ENCODE data around the gene ZNF488.

ZNF488 gene

DNA sequence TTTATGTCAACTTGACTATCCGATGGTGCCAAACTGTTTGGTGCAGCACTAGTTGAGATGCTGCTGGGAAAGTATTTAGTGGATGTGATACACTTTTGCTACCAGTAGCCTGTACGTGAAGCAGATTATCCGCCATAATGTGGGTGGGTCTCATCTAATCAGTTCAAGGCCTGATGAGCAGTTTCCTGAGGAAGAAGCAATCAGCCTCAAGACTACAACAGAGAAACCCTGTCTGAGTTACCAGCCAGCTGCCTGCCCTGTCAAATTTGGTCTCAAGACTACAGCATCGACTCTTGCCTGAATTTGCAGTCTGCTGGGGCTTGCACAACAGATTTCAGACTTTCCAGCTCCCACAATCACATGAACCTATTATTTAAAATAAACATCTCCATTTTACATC lies 46.8 kb downstream of the ZNF488 start:
- Histone ChIP-seq H3K27me3 (ENCODE audit: low read depth, low read length) (no peaks in the 10 kb centered on the region), H3K9me3 (ENCODE audit: control insufficient read depth in 1 of 2, low read length in 2 of 2) (no peaks in the 10 kb centered on the region), H3K27ac (ENCODE audit: low read length) (no peak overlapping the region), H3K4me3 (ENCODE audit: low read depth in 1 of 2, low read length in 2 of 2) (no peak overlapping the region), H3K36me3 (ENCODE audit: control insufficient read depth in 1 of 2, insufficient read depth in 2 of 2, low read length in 2 of 2) (no peaks in the 10 kb centered on the region), H3K4me1 (ENCODE audit: control insufficient read depth in 1 of 2, insufficient read depth in 2 of 2, low read length in 2 of 2) (no peaks in the 10 kb centered on the region)

DNA sequence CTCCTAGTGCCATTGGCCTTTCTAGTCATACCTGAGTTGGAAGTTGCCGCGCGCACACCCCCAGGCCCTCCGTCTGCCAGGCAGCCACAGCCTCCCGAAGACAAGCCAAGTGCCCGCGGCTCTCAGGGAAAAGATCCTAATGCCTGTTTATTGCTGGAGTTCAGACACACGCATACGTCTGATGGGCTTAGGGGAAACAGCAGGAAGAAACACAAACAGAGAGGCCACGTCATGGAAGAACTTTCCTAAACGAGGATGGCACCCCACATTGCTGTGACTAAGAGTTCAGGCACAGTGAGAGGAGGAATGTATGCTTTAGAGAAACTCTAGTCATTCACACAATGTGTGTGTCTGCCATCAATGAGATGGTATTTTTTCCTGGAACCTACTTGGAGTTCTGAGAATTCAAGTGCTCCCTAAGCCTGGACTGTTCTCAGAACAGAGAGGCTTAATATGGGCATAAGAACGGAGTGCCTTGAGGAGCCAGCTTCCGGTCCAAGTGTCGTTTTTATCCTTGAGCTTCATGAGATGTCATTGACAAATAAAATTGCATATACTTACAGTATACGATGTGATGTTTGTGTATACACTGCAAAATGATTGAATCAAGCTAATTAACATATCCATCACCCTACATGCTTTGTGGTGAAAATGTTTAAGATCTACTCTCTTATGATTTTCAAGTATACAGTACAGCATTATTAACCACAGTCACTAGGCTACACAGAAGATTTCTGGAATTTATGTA lies 47.5 kb downstream of the ZNF488 start:
- Histone ChIP-seq H3K4me1 (ENCODE audit: control insufficient read depth in 1 of 2, insufficient read depth in 2 of 2, low read length in 2 of 2) (no peaks in the 10 kb centered on the region), H3K9me3 (ENCODE audit: control insufficient read depth in 1 of 2, low read length in 2 of 2) (no peaks in the 10 kb centered on the region), H3K4me3 (ENCODE audit: low read depth in 1 of 2, low read length in 2 of 2) (no peak overlapping the region), H3K27me3 (ENCODE audit: low read depth, low read length) (no peaks in the 10 kb centered on the region), H3K36me3 (ENCODE audit: control insufficient read depth in 1 of 2, insufficient read depth in 2 of 2, low read length in 2 of 2) (no peaks in the 10 kb centered on the region), H3K27ac (ENCODE audit: low read length) (no peak overlapping the region)

- H3K27ac ChIP-seq (ENCODE audit: low read length) = no peak overlapping the region
Measured at GRCh38 chr10:47335906-47336305, 48.2 kb downstream of the ZNF488 start.

DNA sequence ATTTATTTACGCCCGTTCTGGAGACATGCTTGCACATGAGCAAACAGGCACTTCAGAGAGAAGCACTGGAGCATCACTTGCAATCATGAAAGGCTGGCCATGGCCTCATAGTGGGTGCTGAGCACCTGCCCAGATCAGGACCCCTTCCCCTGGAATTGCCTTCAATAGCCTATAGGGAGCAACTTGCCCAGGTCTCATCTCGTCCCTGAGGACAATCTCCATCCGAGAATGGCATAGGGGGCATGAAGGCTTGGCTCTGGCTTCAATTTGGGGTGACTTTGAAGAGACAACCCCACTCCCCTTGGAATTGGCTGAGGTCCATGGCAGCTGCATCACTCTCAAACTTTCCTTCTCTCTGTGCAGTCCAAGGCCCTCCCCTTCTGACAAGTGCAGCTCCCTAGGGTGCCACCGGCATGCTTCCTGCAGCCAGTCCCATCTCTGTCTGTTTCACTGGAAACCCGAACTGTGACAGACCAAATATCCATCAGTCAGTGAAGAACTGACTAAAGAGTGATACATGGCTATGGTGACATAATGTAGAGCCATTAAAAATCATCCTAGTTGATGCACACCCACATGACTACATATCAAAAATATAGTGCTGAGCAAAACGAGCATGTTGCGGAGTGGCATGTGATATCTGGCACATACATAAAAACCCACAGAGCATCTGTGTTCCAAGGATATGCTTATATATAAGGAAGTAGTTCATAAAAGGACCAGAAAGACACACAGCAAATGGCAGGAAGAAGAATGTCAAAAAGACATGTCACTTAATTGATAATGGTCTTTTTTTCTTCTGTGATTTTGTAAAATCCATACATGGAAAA lies 49.4 kb downstream of the ZNF488 start:
- H3K27me3 ChIP-seq (ENCODE audit: low read depth, low read length) = no peaks in the 10 kb centered on the region
- H3K4me1 ChIP-seq (ENCODE audit: control insufficient read depth in 1 of 2, insufficient read depth in 2 of 2, low read length in 2 of 2) = no peaks in the 10 kb centered on the region
- no peaks in the 10 kb centered on the region for H3K36me3 ChIP-seq (ENCODE audit: control insufficient read depth in 1 of 2, insufficient read depth in 2 of 2, low read length in 2 of 2)
- H3K4me3 ChIP-seq (ENCODE audit: low read depth in 1 of 2, low read length in 2 of 2) = no peak overlapping the region
- H3K9me3 ChIP-seq (ENCODE audit: control insufficient read depth in 1 of 2, low read length in 2 of 2) = no peaks in the 10 kb centered on the region
- H3K27ac ChIP-seq (ENCODE audit: low read length) = no peak overlapping the region

More at GRCh38 chr10:47335906-47336305, 48.2 kb downstream of the ZNF488 start:
- Histone ChIP-seq H3K36me3 (ENCODE audit: control insufficient read depth in 1 of 2, insufficient read depth in 2 of 2, low read length in 2 of 2) (no peaks in the 10 kb centered on the region), H3K4me1 (ENCODE audit: control insufficient read depth in 1 of 2, insufficient read depth in 2 of 2, low read length in 2 of 2) (no peaks in the 10 kb centered on the region), H3K9me3 (ENCODE audit: control insufficient read depth in 1 of 2, low read length in 2 of 2) (no peaks in the 10 kb centered on the region), H3K27me3 (ENCODE audit: low read depth, low read length) (no peaks in the 10 kb centered on the region), H3K4me3 (ENCODE audit: low read depth in 1 of 2, low read length in 2 of 2) (no peak overlapping the region)

- no peaks in the 10 kb centered on the region for H3K9me3 ChIP-seq (ENCODE audit: control insufficient read depth in 1 of 2, low read length in 2 of 2)
- H3K27ac ChIP-seq (ENCODE audit: low read length) = no peak overlapping the region
- no peak overlapping the region for H3K4me3 ChIP-seq (ENCODE audit: low read depth in 1 of 2, low read length in 2 of 2)
- no peaks in the 10 kb centered on the region for H3K4me1 ChIP-seq (ENCODE audit: control insufficient read depth in 1 of 2, insufficient read depth in 2 of 2, low read length in 2 of 2)
- no peaks in the 10 kb centered on the region for H3K27me3 ChIP-seq (ENCODE audit: low read depth, low read length)
- no peaks in the 10 kb centered on the region for H3K36me3 ChIP-seq (ENCODE audit: control insufficient read depth in 1 of 2, insufficient read depth in 2 of 2, low read length in 2 of 2)
Measured at GRCh38 chr10:47333532-47333931, 50.6 kb downstream of the ZNF488 start.

DNA sequence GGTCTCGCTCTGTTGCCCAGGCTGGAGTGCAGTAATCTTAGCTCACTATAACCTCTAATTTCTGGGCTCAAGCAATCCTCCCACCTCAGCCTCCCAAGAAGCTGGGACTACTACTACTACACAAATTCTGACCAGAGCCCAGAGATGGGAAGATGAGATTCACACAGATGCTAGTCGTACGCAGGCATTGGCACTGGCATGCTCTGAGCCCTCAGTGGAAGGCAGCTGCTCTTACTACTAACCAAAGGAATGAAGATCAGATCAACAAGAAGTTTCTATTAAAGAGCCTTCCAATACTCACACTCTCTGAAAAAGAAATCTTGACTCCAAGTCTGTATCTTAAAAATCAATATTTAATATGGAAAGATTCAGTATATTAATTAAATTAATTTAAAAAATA lies 51.1 kb downstream of the ZNF488 start:
- H3K4me1 ChIP-seq (ENCODE audit: control insufficient read depth in 1 of 2, insufficient read depth in 2 of 2, low read length in 2 of 2) = no peaks in the 10 kb centered on the region
- no peaks in the 10 kb centered on the region for H3K27me3 ChIP-seq (ENCODE audit: low read depth, low read length)
- H3K36me3 ChIP-seq (ENCODE audit: control insufficient read depth in 1 of 2, insufficient read depth in 2 of 2, low read length in 2 of 2) = no peaks in the 10 kb centered on the region
- H3K27ac ChIP-seq (ENCODE audit: low read length) = no peak overlapping the region
- H3K9me3 ChIP-seq (ENCODE audit: control insufficient read depth in 1 of 2, low read length in 2 of 2) = no peaks in the 10 kb centered on the region
- no peak overlapping the region for H3K4me3 ChIP-seq (ENCODE audit: low read depth in 1 of 2, low read length in 2 of 2)

- Histone ChIP-seq H3K36me3 (ENCODE audit: control insufficient read depth in 1 of 2, insufficient read depth in 2 of 2, low read length in 2 of 2) (no peaks in the 10 kb centered on the region), H3K9me3 (ENCODE audit: control insufficient read depth in 1 of 2, low read length in 2 of 2) (no peaks in the 10 kb centered on the region), H3K27ac (ENCODE audit: low read length) (no peak overlapping the region), H3K4me3 (ENCODE audit: low read depth in 1 of 2, low read length in 2 of 2) (no peak overlapping the region), H3K27me3 (ENCODE audit: low read depth, low read length) (no peaks in the 10 kb centered on the region), H3K4me1 (ENCODE audit: control insufficient read depth in 1 of 2, insufficient read depth in 2 of 2, low read length in 2 of 2) (no peaks in the 10 kb centered on the region)
Measured at GRCh38 chr10:47332371-47332770, 51.7 kb downstream of the ZNF488 start.

DNA sequence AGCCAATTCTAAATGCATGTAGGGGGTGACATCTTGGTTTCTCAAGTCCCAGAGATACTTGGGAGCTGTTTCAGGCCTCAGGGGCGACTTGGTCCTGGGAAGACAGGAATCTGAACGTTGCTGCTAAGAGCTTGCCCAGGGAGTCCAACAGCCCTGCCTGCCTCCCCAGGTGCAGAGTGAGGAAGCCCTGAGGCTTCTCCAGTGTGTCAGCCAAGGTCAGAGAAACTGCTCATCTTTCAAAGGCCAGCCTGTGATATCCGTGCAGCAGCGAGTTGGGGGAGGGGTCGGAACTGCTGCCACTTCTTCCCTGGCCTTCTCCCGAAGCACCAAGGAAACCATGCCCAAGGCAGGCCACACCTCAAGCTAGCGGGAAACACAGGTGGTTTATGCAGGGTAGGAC lies 52.1 kb downstream of the ZNF488 start:
- Histone ChIP-seq H3K27ac (ENCODE audit: low read length) (no peak overlapping the region), H3K36me3 (ENCODE audit: control insufficient read depth in 1 of 2, insufficient read depth in 2 of 2, low read length in 2 of 2) (no peaks in the 10 kb centered on the region), H3K9me3 (ENCODE audit: control insufficient read depth in 1 of 2, low read length in 2 of 2) (no peaks in the 10 kb centered on the region), H3K4me1 (ENCODE audit: control insufficient read depth in 1 of 2, insufficient read depth in 2 of 2, low read length in 2 of 2) (no peaks in the 10 kb centered on the region), H3K27me3 (ENCODE audit: low read depth, low read length) (no peaks in the 10 kb centered on the region), H3K4me3 (ENCODE audit: low read depth in 1 of 2, low read length in 2 of 2) (no peak overlapping the region)

- Histone ChIP-seq H3K4me3 (ENCODE audit: low read depth in 1 of 2, low read length in 2 of 2) (no peak overlapping the region), H3K36me3 (ENCODE audit: control insufficient read depth in 1 of 2, insufficient read depth in 2 of 2, low read length in 2 of 2) (no peaks in the 10 kb centered on the region), H3K4me1 (ENCODE audit: control insufficient read depth in 1 of 2, insufficient read depth in 2 of 2, low read length in 2 of 2) (no peaks in the 10 kb centered on the region), H3K27ac (ENCODE audit: low read length) (no peak overlapping the region), H3K27me3 (ENCODE audit: low read depth, low read length) (no peaks in the 10 kb centered on the region), H3K9me3 (ENCODE audit: control insufficient read depth in 1 of 2, low read length in 2 of 2) (no peaks in the 10 kb centered on the region)
Measured at GRCh38 chr10:47331491-47331890, 52.6 kb downstream of the ZNF488 start.

DNA sequence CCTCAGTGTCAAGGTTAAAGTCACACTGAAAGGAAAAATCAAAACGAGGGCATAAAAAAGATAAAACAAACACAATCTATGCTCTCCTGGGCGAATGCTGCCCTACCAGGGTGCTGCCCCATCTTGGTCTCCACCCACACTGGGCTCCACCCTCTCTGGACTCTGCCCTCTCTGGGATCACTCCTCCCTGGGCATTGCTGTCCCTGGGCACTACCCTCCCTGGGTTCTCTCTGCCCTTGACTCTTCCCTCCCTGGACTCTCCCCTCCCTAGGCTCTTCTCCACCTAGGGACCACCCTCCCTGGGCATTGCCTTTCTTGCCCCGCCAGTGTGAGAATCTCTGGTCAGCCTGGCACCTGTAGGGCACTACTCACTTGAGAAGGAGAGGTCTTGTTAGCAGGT lies 53.3 kb downstream of the ZNF488 start:
- no peaks in the 10 kb centered on the region for H3K9me3 ChIP-seq (ENCODE audit: control insufficient read depth in 1 of 2, low read length in 2 of 2)

GRCh38 chr10:47330366-47330765 lies 53.7 kb downstream of the ZNF488 start:
- Histone ChIP-seq H3K36me3 (ENCODE audit: control insufficient read depth in 1 of 2, insufficient read depth in 2 of 2, low read length in 2 of 2) (no peaks in the 10 kb centered on the region), H3K27ac (ENCODE audit: low read length) (no peak overlapping the region), H3K9me3 (ENCODE audit: control insufficient read depth in 1 of 2, low read length in 2 of 2) (no peaks in the 10 kb centered on the region), H3K4me1 (ENCODE audit: control insufficient read depth in 1 of 2, insufficient read depth in 2 of 2, low read length in 2 of 2) (no peaks in the 10 kb centered on the region), H3K27me3 (ENCODE audit: low read depth, low read length) (no peaks in the 10 kb centered on the region), H3K4me3 (ENCODE audit: low read depth in 1 of 2, low read length in 2 of 2) (no peak overlapping the region)

More for the DNA sequence above, 53.3 kb downstream of the ZNF488 start:
- Histone ChIP-seq H3K4me1 (ENCODE audit: control insufficient read depth in 1 of 2, insufficient read depth in 2 of 2, low read length in 2 of 2) (no peaks in the 10 kb centered on the region), H3K27me3 (ENCODE audit: low read depth, low read length) (no peaks in the 10 kb centered on the region), H3K4me3 (ENCODE audit: low read depth in 1 of 2, low read length in 2 of 2) (no peak overlapping the region), H3K36me3 (ENCODE audit: control insufficient read depth in 1 of 2, insufficient read depth in 2 of 2, low read length in 2 of 2) (no peaks in the 10 kb centered on the region), H3K27ac (ENCODE audit: low read length) (no peak overlapping the region)

All from muscle layer of duodenum (tissue), 2 donors.